ENCODE measurements around the gene KIF3C. TPM values are rescaled to one million over a fixed set of nuclear protein-coding genes. Genes with fewer than 3 reads are reported as not detected.

KIF3C gene
- total RNA-seq, 2 experiments from 2014 or later: 12.4 to 15.4 TPM

GRCh38 chr2:25891672-25892071 lies 90.6 kb downstream of the KIF3C start:
- DNase-seq (no peak), ATAC-seq (no peak)
- Mint-ChIP-seq H3K27me3 (peaks cover 5% of the 10 kb centered on the region), H3K4me1 (no peaks in the 10 kb centered on the region), H3K36me3 (no peaks in the 10 kb centered on the region), H3K9me3 (ENCODE audit: low read depth) (no peaks in the 10 kb centered on the region), H3K4me3 (no peak overlapping the region), H3K27ac (no peak overlapping the region)
- CTCF ChIA-PET: interaction anchor here (0.6 to 1.9 kb wide), 2 partner anchors 40 to 213 kb away, joined by 3 to 5 read pairs; no protein-coding TSS in a partner anchor

GRCh38 chr2:25887624-25888242 lies 94.6 kb downstream of the KIF3C start:
- CTCF ChIA-PET: interaction anchor here (1.0 to 1.3 kb wide), 2 partner anchors 9 to 36 kb away, joined by 4 to 5 read pairs; partner anchors contain the start of gene ASXL2
- no peak overlapping the region for H3K4me3 Mint-ChIP-seq
- H3K27me3 Mint-ChIP-seq: no peaks in the 10 kb centered on the region
- ATAC-seq: no peak
- DNase-seq: no peak
- no peaks in the 10 kb centered on the region for H3K36me3 Mint-ChIP-seq
- H3K4me1 Mint-ChIP-seq: no peaks in the 10 kb centered on the region
- H3K27ac Mint-ChIP-seq: no peak overlapping the region
- H3K9me3 Mint-ChIP-seq (ENCODE audit: low read depth): no peaks in the 10 kb centered on the region

GRCh38 chr2:25885933-25886332 lies 96.4 kb downstream of the KIF3C start:
- CTCF ChIA-PET: no interaction called here
- no peaks in the 10 kb centered on the region for H3K9me3 Mint-ChIP-seq (ENCODE audit: low read depth)
- peaks cover 2% of the 10 kb centered on the region for H3K4me1 Mint-ChIP-seq
- H3K27me3 Mint-ChIP-seq: no peaks in the 10 kb centered on the region
- DNase-seq (no peak), ATAC-seq (no peak)
- H3K36me3 Mint-ChIP-seq: no peaks in the 10 kb centered on the region
- no peak overlapping the region for H3K4me3 Mint-ChIP-seq
- no peak overlapping the region for H3K27ac Mint-ChIP-seq

GRCh38 chr2:25881764-25882163 lies 100.5 kb downstream of the KIF3C start:
- CTCF ChIA-PET: no interaction called here

GRCh38 chr2:25879133-25879730 lies 103.1 kb downstream of the KIF3C start:
- Mint-ChIP-seq H3K27me3 (no peaks in the 10 kb centered on the region), H3K27ac (peak overlapping the region; percentile 98), H3K4me3 (peak overlapping the region; percentile 98), H3K9me3 (ENCODE audit: low read depth) (no peaks in the 10 kb centered on the region), H3K4me1 (peaks cover 38% of the 10 kb centered on the region), H3K36me3 (peaks cover 6% of the 10 kb centered on the region)
- DNase-seq: no peak
- CTCF ChIA-PET: interaction anchor here (0.6 to 3.0 kb wide), 16 partner anchors 8 to 623 kb away, joined by 3 to 16 read pairs (median 4); partner anchors contain the start of genes DTNB, KIF3C and RAB10
- no peak for ATAC-seq

More at GRCh38 chr2:25881764-25882163, 100.5 kb downstream of the KIF3C start:
- no peak for DNase-seq
- Mint-ChIP-seq H3K4me1 (peaks cover 21% of the 10 kb centered on the region), H3K36me3 (no peaks in the 10 kb centered on the region), H3K4me3 (no peak overlapping the region), H3K27ac (no peak overlapping the region), H3K27me3 (no peaks in the 10 kb centered on the region), H3K9me3 (ENCODE audit: low read depth) (no peaks in the 10 kb centered on the region)
- no peak for ATAC-seq

GRCh38 chr2:25878361-25879132 lies 103.8 kb downstream of the KIF3C start, which contains the start of gene ASXL2:
ASXL2 (minus strand) TSS chr2:25878487; CDS start chr2:25878222, 265 bp downstream.
- H3K4me3 Mint-ChIP-seq: peak within 1 kb of the TSS; percentile 98
- H3K36me3 Mint-ChIP-seq: peaks cover 8% of the 10 kb centered on the region
- CTCF ChIA-PET: interaction anchor here (0.6 to 3.0 kb wide), 18 partner anchors 9 to 624 kb away, joined by 3 to 16 read pairs (median 3); partner anchors contain the start of genes DTNB, KIF3C and RAB10
- peaks cover 41% of the 10 kb centered on the region for H3K4me1 Mint-ChIP-seq
- peak within 1 kb of the TSS; percentile 98 for H3K27ac Mint-ChIP-seq
- no peaks in the 10 kb centered on the region for H3K9me3 Mint-ChIP-seq (ENCODE audit: low read depth)
- no peaks in the 10 kb centered on the region for H3K27me3 Mint-ChIP-seq
- peak; percentile 90 for ATAC-seq
- DNase-seq: peak; percentile 98

- peaks cover 42% of the 10 kb centered on the region for H3K4me1 Mint-ChIP-seq
- CTCF ChIA-PET: interaction anchor here (0.6 to 3.0 kb wide), 10 partner anchors 10 to 271 kb away, joined by 3 to 16 read pairs (median 4); partner anchors contain the start of genes DTNB and RAB10
- H3K27me3 Mint-ChIP-seq: no peaks in the 10 kb centered on the region
- peak; percentile 54 for ATAC-seq
- peak overlapping the region; percentile 98 for H3K4me3 Mint-ChIP-seq
- DNase-seq: peak; percentile 79
- H3K27ac Mint-ChIP-seq: peak overlapping the region; percentile 98
- H3K36me3 Mint-ChIP-seq: peaks cover 8% of the 10 kb centered on the region
- no peaks in the 10 kb centered on the region for H3K9me3 Mint-ChIP-seq (ENCODE audit: low read depth)
Measured at GRCh38 chr2:25877431-25878360, 104.6 kb downstream of the KIF3C start.

Other genes with a start within 250 kb of the KIF3C start
- 10 to 100 TPM; 56.1 to 62.0 TPM for gene ASXL2, start 104.0 kb downstream of the KIF3C start, total RNA-seq
- 100 to 1,000 TPM; 121 to 128 TPM for gene RAB10, start 51.6 kb upstream of the KIF3C start, total RNA-seq
- gene GAREM2, start 190.6 kb upstream of the KIF3C start, total RNA-seq: 1 to 10 TPM; 2.5 to 4.5 TPM